ENCODE results near the gene PROM1.

- TF ChIP-seq, protein P1, sequence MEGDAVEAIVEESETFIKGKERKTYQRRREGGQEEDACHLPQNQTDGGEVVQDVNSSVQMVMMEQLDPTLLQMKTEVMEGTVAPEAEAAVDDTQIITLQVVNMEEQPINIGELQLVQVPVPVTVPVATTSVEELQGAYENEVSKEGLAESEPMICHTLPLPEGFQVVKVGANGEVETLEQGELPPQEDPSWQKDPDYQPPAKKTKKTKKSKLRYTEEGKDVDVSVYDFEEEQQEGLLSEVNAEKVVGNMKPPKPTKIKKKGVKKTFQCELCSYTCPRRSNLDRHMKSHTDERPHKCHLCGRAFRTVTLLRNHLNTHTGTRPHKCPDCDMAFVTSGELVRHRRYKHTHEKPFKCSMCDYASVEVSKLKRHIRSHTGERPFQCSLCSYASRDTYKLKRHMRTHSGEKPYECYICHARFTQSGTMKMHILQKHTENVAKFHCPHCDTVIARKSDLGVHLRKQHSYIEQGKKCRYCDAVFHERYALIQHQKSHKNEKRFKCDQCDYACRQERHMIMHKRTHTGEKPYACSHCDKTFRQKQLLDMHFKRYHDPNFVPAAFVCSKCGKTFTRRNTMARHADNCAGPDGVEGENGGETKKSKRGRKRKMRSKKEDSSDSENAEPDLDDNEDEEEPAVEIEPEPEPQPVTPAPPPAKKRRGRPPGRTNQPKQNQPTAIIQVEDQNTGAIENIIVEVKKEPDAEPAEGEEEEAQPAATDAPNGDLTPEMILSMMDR (IDR thresholded peaks at IDR 0.05) = no peak
- no peak for TF ChIP-seq POLR2A (IDR thresholded peaks at IDR 0.05)
- no peak for TF ChIP-seq POLR2AphosphoS5 (IDR thresholded peaks at IDR 0.05)
These were observed 52.1 kb downstream of the PROM1 start for GRCh38 chr4:16031546-16032395.
